CD4-positive, alpha-beta T cell treated with Interleukin-6 for 4 hours (primary cell): Measurements from ENCODE around the gene GIPC3.
A peak's percentile ranks its signal among the peaks of the same experiment; 100 is the strongest.
"Not testable (repeated sequence)": the region's sequence is repeated elsewhere in the genome, so short reads cannot be mapped to it uniquely, and the experiment has no call there.

Experiments used
- DNase-seq: peaks from one replicate; pipeline ENCODE4 v3.0.0-alpha.2; 2020; ENCODE audit warnings: mixed read lengths

GIPC3 gene

DNA sequence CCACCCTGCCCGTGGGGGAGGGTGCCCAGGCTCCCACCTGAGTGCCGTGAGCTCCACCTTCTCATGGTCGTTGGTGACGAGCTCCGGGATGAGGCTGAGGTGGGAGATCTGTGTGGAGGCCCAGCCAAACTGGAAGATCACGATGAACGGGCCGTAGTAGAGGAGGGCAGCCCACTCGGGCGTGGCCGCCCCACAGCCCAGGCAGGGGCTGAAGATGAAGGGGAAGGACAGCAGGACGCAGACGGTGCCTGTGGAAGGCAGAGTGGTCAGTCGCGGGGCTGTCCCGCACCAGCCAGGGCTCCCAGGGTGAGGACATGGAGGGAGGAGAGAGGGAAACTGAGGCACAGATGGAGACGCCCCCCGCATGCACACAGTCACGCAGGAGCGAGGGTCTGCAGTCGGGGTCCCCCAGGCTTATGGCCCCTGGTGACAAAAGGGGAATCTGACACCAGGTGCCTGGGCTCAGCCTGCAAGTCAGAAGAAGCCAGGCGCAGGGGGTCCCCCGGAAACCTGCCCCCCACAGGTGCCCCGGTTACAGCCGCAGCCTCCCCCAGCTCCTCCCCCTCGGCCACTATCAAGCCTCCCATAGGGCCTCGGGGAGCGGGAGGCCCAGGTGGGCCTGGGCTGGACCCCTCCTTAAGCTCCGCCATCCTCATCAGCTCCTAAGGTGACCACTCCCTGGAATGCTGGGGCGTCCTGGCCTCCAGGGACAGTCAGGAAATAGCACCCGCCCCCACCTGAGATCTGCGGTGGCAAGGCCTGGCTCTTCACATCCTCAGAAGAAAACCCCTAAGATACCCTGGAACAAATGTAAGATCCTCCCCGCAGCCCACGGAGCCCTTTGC, 34.1 kb upstream of the GIPC3 start:
- no peak for DNase-seq

DNA sequence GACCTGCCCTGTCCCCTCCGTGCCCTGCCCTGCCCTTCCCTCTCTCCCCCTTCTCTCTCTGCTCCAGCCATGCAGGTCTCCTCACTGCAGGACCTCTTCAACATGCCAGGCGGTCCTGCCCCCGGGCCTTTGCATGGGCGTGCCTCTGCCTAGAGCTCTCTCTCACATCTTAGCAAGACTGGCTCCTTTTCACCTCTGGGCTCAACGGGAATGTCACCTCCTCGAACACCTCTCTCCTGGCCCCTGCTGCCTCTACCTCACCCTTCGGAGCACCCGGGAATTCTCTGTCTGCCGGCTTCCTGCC, 33.5 kb upstream of the GIPC3 start:
- no peak for DNase-seq

- peak; percentile 62 for DNase-seq
Measured at GRCh38 chr19:3554254-3555083, 30.8 kb upstream of the GIPC3 start.

GRCh38 chr19:3555653-3556422, 29.4 kb upstream of the GIPC3 start:
- DNase-seq = no peak

GRCh38 chr19:3556423-3556977, 28.8 kb upstream of the GIPC3 start:
- DNase-seq = no peak

GRCh38 chr19:3556978-3557460, 28.3 kb upstream of the GIPC3 start:
- peak; percentile 77 for DNase-seq

GRCh38 chr19:3557461-3558248, 27.6 kb upstream of the GIPC3 start, which contains the start of gene MFSD12:
Gene MFSD12 (minus strand): TSS chr19:3557586. CDS start chr19:3557403, 183 bp downstream.
- peak; percentile 97 for DNase-seq

DNA sequence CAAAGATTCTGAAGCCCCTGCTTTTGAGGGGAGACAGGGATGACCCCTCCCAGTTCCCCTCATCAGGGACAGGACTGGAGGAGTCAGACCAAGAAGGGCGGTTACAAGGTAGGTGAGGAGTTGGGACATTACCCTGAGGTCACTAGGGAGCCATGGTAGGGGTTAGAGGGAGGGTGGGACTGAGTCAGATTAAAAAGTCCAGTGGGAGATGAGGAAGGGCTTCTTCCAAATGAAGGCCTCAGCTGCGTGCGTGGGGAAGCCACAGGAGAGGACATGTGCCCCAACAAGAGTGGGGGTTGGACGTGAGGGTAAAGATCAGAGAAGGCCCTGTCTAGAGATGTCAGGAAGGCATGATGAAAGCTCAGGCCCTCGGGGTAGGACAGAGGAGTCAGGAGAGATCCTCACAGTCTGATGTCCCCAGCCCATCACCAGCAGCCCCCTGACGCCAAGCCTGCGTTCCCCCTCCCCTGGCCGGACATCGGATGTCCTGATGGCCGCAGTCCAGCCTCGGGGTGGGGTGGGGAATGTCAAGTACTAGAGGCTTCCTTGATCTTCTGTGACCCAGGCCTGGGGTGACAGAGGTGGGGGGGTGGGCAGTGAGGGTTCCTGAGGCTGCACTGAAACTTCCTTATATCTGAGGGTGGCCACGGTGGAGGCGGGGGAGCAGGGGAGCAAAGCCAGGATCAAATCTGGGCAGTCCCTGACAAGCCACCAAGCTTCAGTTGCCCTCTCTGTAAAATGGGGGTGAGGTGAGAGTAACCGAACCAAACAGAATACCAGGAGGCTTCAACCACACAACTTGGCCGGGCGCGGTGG, 21.4 kb upstream of the GIPC3 start:
- no peak for DNase-seq

GRCh38 chr19:3565139-3565538, 20.1 kb upstream of the GIPC3 start:
- no peak for DNase-seq

GRCh38 chr19:3570042-3570441, 15.2 kb upstream of the GIPC3 start:
- not testable (repeated sequence) for DNase-seq

GRCh38 chr19:3570606-3571011, 14.7 kb upstream of the GIPC3 start:
- DNase-seq = no peak

- peak; percentile 99 for DNase-seq
Measured at GRCh38 chr19:3572132-3572854, 13.0 kb upstream of the GIPC3 start.

DNA sequence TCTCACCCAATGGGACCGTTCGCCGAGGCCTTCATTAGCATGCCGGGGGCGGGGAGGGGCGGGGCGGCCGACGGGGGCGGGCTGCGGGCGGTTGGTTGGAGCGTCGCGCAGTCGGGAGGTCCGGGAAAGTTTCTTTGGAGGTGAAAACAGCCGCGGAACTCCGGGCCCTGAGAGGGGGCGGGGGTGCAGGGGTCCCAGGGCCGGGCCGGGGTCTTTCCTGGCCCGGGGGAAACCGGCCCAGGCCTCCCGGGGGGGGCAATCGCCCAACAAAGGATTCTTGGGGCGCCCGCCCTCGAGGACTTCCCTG, 12.5 kb upstream of the GIPC3 start, which contains the start of gene HMG20B:
Gene HMG20B (plus strand): TSS at position 90 of the 307 bp plus-strand sequence. CDS start 366 bp downstream, outside the sequence.
- DNase-seq = no peak

DNA sequence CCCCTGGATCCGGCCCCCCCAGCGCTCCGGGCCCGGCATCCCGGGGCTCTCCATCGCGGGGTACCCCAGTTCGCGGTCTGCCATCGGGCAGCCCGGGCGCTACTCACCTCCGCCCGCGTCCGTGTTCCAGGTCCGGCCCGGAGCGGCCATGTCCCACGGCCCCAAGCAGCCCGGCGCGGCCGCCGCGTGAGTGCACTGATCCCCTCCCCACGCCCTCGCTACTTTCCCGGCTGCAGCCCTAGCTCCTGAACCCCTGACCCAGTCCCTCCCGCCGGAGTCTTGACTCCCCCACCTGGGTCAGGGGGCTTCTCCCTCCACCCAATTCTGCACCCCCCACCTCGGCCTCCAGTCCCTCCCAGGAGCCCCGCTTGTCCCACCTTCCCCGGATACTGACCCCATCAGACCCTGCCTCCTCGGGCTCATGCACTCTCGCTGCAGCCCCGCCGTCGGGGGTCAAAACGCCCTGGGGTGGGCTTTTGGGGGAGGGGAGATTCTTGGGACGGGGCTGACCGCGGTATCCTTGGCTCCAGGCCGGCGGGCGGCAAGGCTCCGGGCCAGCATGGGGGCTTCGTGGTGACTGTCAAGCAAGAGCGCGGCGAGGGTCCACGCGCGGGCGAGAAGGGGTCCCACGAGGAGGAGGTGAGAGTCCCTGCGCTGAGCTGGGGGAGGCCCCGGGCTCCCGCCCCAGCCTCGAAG, 12.0 kb upstream of the GIPC3 start:
- DNase-seq = no peak

DNA sequence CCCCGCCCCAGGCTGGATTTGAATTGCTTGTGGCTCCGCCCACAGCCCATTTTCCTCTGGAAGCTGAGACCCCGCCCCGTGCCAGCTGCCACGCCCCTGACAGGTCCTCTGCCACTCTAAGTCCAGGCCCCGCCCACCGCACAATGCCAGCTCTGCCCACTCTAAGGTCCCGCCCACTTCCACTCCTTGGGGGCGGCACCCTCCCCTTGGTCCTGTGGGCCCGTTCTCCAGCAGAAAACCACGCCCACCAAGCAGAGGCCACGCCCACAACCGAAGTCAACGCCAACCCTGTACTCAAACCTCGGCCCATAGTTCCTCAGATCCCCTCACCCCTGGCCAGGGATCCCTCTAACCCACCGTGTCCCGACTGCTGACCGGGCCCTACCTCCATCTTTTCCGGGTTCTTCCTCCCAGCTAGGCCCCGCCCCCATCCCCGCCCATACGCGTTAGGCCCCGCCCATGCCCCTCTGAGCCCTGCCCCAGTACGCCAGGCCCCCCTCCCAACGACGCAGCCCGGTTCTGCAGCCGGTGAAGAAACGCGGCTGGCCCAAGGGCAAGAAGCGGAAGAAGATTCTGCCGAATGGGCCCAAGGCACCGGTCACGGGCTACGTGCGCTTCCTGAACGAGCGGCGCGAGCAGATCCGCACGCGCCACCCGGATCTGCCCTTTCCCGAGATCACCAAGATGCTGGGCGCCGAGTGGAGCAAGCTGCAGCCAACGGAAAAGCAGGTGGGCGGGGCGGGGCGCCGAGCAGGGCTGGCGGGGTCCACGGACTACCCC, 11.2 kb upstream of the GIPC3 start:
- peak; percentile 77 for DNase-seq

GRCh38 chr19:3575260-3575741, 10.0 kb upstream of the GIPC3 start:
- peak; percentile 33 for DNase-seq

DNA sequence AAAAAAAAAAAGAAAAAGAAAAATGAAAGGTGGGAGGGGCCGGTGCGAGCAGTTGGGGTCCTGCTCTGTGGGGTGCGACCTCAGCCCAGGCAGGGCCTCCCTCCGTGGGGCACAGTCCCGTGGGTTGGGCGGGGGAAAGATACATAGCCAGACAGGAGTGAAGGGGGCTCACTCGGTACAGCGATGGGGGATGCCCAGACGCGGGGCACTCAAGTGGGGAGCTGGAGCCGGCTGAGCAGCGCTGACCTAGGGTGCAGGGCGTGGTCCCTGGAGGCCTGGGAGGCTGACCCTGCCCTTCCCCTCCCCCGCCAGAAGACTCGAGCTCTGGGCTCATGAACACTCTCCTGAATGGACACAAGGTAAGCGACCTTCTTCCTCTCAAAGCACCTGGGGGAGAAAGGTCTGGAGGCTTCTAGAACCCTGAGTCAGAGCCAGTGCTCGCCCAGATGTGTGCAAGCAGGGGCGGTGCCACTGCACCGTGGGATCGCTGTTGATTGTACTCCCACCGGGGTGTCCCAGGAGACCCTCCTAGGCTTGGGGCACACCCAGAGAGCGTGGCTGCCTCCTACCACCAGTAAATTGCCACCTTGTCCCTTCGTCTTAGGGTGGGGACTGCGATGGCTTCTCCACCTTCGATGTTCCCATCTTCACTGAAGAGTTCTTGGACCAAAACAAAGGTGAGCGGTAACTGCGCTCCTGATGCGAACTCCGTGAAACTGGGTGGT, 9.2 kb upstream of the GIPC3 start:
- DNase-seq = no peak
